ENCODE results near the gene TMIGD1.

TMIGD1 gene

DNA sequence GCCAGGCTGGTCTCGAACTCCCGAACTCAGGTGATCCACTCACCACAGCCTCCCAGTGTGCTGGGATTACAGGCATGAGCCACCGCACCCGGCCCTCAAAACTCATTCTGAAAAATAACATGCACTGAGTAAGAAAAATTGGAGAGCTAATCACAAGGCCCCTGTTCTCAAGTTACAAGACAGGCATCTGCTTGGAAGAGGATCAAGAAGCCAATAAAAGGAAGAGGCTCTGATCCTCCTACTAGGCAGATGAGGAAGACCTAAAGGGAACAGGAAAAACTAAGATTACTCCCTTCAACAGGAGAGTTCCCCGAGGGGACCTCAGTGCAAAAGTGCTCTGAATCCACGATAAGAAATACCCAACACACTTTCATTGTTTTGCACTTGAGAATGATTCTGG lies 60.5 kb downstream of the TMIGD1 start:
- TF ChIP-seq BACH2 (CRISPR knock-in tag; IDR thresholded peaks at IDR 0.05; ENCODE audit: borderline replicate concordance) (no peak), ZNF70 (CRISPR knock-in tag; IDR thresholded peaks at IDR 0.05) (no peak)
- no peak for ATAC-seq

DNA sequence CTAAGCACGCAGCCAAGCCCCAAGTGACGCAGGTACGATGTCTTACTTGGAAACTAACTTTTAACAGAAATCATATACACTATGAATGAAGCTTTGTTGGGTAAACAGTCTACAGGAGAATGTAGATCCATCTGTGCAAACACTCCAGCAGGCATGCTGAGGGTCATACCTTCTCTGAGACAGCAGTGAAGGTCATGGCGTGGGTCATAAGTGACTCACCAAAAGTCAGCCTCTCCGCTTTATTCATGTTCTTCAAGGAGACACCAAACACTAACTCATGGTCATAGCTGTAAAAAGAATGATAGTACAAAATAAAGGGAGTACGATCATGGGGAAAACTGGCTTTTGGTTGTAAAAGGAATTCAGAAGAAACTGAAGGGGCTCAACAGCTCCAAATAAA lies 62.8 kb downstream of the TMIGD1 start:
- no peak for TF ChIP-seq TOX (CRISPR knock-in tag; IDR thresholded peaks at IDR 0.05; ENCODE audit: borderline replicate concordance)
- no peak for TF ChIP-seq ISL1 (CRISPR knock-in tag; IDR thresholded peaks at IDR 0.05)
- TF ChIP-seq PPARA (CRISPR knock-in tag; IDR thresholded peaks at IDR 0.05; ENCODE audit: borderline replicate concordance): no peak
- TF ChIP-seq, protein P1, sequence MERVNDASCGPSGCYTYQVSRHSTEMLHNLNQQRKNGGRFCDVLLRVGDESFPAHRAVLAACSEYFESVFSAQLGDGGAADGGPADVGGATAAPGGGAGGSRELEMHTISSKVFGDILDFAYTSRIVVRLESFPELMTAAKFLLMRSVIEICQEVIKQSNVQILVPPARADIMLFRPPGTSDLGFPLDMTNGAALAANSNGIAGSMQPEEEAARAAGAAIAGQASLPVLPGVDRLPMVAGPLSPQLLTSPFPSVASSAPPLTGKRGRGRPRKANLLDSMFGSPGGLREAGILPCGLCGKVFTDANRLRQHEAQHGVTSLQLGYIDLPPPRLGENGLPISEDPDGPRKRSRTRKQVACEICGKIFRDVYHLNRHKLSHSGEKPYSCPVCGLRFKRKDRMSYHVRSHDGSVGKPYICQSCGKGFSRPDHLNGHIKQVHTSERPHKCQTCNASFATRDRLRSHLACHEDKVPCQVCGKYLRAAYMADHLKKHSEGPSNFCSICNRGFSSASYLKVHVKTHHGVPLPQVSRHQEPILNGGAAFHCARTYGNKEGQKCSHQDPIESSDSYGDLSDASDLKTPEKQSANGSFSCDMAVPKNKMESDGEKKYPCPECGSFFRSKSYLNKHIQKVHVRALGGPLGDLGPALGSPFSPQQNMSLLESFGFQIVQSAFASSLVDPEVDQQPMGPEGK (CRISPR knock-in tag; IDR thresholded peaks at IDR 0.05; ENCODE audit: borderline replicate concordance): no peak
- TF ChIP-seq ZNF70 (CRISPR knock-in tag; IDR thresholded peaks at IDR 0.05): no peak
- TF ChIP-seq TCF4 (CRISPR knock-in tag; IDR thresholded peaks at IDR 0.05; ENCODE audit: borderline replicate concordance): no peak
- no peak for TF ChIP-seq ZFP3 (CRISPR knock-in tag; IDR thresholded peaks at IDR 0.05)
- no peak for TF ChIP-seq BACH2 (CRISPR knock-in tag; IDR thresholded peaks at IDR 0.05; ENCODE audit: borderline replicate concordance)
- no peak for TF ChIP-seq RARB (CRISPR knock-in tag; IDR thresholded peaks at IDR 0.05)
- no peak for ATAC-seq

DNA sequence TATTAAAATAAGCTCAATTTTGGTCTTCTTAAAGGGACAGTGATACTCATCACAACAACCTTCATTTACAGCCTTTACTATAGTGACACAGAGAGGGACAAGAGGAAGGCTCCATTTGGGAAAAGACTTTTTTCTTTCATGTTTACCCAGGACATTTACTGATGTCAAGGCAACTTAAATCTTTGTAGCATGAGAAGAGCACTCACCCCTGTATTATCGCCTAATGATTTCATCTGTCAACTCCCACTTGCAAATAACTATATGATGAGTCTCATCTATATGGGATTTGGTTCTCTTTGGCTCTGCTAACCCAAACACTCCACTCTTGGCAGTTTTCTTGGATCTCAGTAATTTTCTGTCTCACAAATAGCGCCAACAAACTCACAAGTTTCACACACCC lies 66.2 kb downstream of the TMIGD1 start:
- no peak for ATAC-seq
- TF ChIP-seq, protein P2, sequence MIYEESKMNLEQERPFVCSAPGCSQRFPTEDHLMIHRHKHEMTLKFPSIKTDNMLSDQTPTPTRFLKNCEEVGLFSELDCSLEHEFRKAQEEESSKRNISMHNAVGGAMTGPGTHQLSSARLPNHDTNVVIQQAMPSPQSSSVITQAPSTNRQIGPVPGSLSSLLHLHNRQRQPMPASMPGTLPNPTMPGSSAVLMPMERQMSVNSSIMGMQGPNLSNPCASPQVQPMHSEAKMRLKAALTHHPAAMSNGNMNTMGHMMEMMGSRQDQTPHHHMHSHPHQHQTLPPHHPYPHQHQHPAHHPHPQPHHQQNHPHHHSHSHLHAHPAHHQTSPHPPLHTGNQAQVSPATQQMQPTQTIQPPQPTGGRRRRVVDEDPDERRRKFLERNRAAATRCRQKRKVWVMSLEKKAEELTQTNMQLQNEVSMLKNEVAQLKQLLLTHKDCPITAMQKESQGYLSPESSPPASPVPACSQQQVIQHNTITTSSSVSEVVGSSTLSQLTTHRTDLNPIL (CRISPR knock-in tag; IDR thresholded peaks at IDR 0.05; ENCODE audit: low read depth): no peak
- TF ChIP-seq ISL1 (CRISPR knock-in tag; IDR thresholded peaks at IDR 0.05) (no peak), ZC3H10 (CRISPR knock-in tag; IDR thresholded peaks at IDR 0.05) (no peak), ZNF565 (CRISPR knock-in tag; conservative IDR thresholded peaks at IDR 0.05; ENCODE audit: low read depth) (no peak)
